ENCODE results near the gene HTR6.

Gene HTR6

DNA sequence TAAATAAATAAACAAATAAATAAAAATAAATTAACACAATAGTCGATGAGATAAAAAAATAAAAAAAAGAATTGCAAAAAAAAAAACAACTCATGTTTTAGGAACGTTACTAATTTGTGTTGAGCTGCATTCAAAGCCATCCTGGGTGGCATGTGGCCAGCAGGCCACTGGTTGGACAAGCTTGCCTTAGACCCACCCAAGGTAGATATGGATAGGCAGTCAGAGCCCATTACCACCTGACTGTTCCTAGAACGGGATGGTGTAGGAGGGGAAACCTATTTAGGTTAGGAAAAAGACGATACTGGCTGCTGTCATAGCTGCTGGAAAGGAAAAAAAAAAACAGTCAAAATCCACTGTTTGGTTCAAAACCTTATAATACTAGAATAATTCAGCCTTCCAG is 40.8 kb downstream of the HTR6 start:
- TF ChIP-seq, protein P1, sequence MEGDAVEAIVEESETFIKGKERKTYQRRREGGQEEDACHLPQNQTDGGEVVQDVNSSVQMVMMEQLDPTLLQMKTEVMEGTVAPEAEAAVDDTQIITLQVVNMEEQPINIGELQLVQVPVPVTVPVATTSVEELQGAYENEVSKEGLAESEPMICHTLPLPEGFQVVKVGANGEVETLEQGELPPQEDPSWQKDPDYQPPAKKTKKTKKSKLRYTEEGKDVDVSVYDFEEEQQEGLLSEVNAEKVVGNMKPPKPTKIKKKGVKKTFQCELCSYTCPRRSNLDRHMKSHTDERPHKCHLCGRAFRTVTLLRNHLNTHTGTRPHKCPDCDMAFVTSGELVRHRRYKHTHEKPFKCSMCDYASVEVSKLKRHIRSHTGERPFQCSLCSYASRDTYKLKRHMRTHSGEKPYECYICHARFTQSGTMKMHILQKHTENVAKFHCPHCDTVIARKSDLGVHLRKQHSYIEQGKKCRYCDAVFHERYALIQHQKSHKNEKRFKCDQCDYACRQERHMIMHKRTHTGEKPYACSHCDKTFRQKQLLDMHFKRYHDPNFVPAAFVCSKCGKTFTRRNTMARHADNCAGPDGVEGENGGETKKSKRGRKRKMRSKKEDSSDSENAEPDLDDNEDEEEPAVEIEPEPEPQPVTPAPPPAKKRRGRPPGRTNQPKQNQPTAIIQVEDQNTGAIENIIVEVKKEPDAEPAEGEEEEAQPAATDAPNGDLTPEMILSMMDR (conservative IDR thresholded peaks at IDR 0.05; ENCODE audit: low read depth): no peak
- DNase-seq (ENCODE audit: low spot score): no peak
- CTCF ChIA-PET: interaction anchor here (0.6 to 3.1 kb wide), 5 partner anchors 10 to 497 kb away, joined by 3 to 12 read pairs (median 4); no protein-coding TSS in a partner anchor
- H3K27ac ChIP-seq: no peak overlapping the region
- POLR2A ChIA-PET (ENCODE audit: low non-redundant PET): interaction anchor here (0.7 kb wide), 1 partner anchor 22 kb away, joined by 3 read pairs; no protein-coding TSS in a partner anchor

DNA sequence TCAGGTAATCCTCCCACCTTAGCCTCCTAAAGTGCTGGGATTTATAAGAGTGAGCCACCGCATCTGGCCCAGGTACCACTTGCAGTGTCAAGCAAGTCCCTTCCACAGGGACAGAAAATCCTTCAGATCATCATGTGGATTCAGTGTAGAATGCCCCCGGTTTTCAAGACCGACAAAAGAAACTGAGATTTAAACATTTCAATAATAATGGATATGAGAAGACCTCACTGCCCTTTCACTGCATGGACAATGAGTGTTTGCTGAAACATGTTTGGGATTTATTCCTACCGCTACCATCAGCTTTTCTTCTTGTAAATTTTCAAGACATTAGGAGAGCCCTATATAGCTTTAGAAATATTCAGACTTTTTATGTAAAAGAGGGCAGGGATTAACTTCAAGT is 41.5 kb downstream of the HTR6 start:
- H3K27ac ChIP-seq: no peak overlapping the region
- no peak for DNase-seq (ENCODE audit: low spot score)
- TF ChIP-seq, protein P1 (conservative IDR thresholded peaks at IDR 0.05; ENCODE audit: low read depth): no peak
- CTCF ChIA-PET: interaction anchor here (3.1 kb wide), 1 partner anchor 9 kb away, joined by 12 read pairs; no protein-coding TSS in a partner anchor
- POLR2A ChIA-PET (ENCODE audit: low non-redundant PET): no interaction called here

DNA sequence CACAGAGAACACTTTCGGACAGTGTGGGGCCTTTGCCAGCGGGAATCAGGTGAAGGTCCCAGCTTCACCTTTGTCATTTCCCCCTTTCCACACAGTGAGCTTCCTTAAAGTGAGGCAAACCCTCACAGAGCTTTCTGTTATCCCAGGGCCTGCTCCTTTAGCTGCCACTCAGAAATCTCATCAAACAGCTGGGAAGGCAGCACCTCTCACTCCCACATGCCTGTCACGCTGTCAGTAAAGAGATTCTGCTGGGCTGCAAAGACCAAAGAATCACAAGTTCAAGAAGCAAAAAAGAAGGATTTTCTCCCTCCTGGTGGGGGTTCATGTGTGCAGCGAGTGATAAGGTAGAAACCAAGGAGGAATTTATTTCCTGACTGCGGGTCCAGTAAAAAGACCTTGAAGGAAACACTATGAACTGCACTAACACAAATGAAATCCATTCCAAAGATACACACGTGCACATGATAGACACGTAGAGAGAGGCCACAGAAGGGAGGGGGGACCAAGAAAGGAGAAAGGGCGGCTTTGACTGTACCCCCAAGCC is 44.0 kb downstream of the HTR6 start:
- ChIA-PET POLR2A (ENCODE audit: low non-redundant PET) (interaction anchor here (0.7 kb wide), 1 partner anchor 29 kb away, joined by 3 read pairs; no protein-coding TSS in a partner anchor), CTCF (interaction anchor here (0.6 kb wide), 2 partner anchors 47 to 653 kb away, joined by 3 to 4 read pairs; no protein-coding TSS in a partner anchor)
- H3K27ac ChIP-seq: no peak overlapping the region
- no peak for DNase-seq (ENCODE audit: low spot score)
- TF ChIP-seq, protein P1 (conservative IDR thresholded peaks at IDR 0.05; ENCODE audit: low read depth): no peak

DNA sequence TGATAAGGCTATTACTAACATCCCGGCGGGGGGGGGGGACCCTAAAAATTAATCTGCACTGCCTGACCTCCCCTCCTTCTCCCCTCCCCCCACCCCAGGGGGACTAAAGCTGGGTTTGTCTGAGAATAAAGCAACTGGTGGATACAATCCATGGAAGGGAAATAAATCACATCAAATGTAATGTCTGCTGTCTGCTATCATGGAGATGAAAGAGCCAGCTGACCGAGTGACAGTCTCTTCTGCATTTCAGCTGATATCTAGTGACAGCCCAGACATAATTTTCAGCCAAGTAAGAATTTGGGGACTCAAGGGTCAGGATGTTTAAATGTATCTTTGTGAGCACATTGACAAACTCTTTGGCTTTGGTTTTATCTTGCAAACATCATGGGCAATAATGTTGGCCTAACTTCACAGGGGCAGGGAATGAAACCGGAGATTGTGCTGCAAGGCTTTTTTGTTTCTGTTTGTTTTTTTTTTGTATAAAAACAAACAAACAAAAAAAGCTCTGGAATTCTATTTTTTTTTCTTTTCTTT is 44.7 kb downstream of the HTR6 start:
- H3K27ac ChIP-seq: no peak overlapping the region
- ChIA-PET CTCF (no interaction called here), POLR2A (ENCODE audit: low non-redundant PET) (no interaction called here)
- no peak for DNase-seq (ENCODE audit: low spot score)
- TF ChIP-seq, protein P1 (conservative IDR thresholded peaks at IDR 0.05; ENCODE audit: low read depth): no peak

DNA sequence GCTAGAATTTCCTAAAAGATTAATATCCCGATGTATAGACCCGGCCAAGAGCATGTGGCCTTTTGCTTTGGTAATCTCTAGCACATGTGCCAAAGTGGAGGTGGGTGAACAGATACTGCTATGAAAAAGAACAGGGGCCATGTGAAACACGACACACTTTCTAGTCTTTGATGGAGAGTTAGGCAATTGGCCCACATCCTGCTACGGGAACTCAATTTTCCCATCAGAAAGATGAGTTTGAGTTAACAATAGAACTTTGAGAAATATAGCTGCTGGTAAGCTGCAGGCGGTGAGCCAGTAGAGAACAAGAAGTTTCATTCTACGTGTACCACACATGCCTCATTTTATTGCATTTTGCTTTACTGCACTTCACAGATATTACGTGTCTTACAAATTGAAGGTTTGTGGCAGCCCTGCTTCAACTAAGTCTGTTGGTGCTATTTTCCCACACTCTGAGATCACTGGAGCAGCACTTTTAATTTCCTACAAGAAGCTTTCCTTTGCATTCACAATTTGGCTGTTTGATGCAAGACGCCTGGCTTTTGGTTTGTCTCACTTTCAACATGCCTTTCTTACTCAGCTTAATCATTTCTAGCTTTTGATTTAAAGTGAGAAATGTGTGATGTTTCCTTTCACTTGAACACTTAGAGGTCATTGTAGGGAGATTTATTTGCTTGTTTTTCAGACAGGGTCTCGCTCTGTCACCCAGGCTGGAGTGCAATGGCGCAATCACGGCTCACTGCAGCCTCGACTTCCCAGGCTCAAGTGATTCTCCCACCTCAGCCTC is 46.3 kb downstream of the HTR6 start:
- DNase-seq (ENCODE audit: low spot score): no peak
- ChIA-PET POLR2A (ENCODE audit: low non-redundant PET) (no interaction called here), CTCF (interaction anchor here (0.6 kb wide), 2 partner anchors 28 to 50 kb away, joined by 4 read pairs; no protein-coding TSS in a partner anchor)
- H3K27ac ChIP-seq: no peak overlapping the region
- TF ChIP-seq, protein P1 (conservative IDR thresholded peaks at IDR 0.05; ENCODE audit: low read depth): no peak

DNA sequence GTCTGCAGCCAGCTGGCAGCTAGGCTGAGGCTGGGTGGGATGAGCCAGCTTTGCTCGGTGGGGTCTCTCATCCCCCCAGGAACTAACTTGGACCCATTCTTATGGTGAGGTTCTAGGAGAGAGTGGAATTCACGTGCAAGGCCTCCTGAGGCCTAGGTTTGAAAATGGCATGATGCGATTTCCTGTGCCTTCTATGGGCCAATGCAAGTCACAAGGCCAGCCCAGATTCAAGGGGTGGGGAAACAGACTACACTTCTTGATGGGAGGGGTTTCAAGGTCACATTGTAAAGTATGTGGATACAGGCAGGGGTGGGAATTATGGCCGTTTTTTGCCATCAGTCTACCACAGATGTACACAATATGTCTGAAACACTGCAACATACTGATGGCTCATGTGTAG is 48.3 kb downstream of the HTR6 start:
- TF ChIP-seq, protein P1 (conservative IDR thresholded peaks at IDR 0.05; ENCODE audit: low read depth): no peak
- POLR2A ChIA-PET (ENCODE audit: low non-redundant PET): no interaction called here
- H3K27ac ChIP-seq: no peak overlapping the region
- no peak for DNase-seq (ENCODE audit: low spot score)
- CTCF ChIA-PET: no interaction called here
